ENCODE results near the gene PKHD1. TPM values are rescaled to one million over a fixed set of nuclear protein-coding genes. Genes with fewer than 3 reads are reported as not detected.

The PKHD1 gene
- total and polyA plus RNA-seq, 12 donors, result 0.03 to 0.22 (median 0.09) TPM; not detected in 3

- Histone ChIP-seq H3K27ac (no peak overlapping the region), H3K9me3 (replicated peaks in 1 of 3) (no peaks in the 10 kb centered on the region), H3K4me3 (no peak overlapping the region), H3K4me1 (replicated peaks in 1 of 2) (no peaks in the 10 kb centered on the region), H3K27me3 (no peaks in the 10 kb centered on the region), H3K36me3 (replicated peaks in 1 of 2) (no peaks in the 10 kb centered on the region)
- intact Hi-C loops (cut with DNase I), result no loop called here
- 73 to 82% (median 76%) methylated on average over 1 of the region's 1 CpG for WGBS, 4 donors
- TF ChIP-seq, protein P1, sequence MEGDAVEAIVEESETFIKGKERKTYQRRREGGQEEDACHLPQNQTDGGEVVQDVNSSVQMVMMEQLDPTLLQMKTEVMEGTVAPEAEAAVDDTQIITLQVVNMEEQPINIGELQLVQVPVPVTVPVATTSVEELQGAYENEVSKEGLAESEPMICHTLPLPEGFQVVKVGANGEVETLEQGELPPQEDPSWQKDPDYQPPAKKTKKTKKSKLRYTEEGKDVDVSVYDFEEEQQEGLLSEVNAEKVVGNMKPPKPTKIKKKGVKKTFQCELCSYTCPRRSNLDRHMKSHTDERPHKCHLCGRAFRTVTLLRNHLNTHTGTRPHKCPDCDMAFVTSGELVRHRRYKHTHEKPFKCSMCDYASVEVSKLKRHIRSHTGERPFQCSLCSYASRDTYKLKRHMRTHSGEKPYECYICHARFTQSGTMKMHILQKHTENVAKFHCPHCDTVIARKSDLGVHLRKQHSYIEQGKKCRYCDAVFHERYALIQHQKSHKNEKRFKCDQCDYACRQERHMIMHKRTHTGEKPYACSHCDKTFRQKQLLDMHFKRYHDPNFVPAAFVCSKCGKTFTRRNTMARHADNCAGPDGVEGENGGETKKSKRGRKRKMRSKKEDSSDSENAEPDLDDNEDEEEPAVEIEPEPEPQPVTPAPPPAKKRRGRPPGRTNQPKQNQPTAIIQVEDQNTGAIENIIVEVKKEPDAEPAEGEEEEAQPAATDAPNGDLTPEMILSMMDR (IDR thresholded peaks at IDR 0.05), result no peak
- no peak for TF ChIP-seq POLR2A (IDR thresholded peaks at IDR 0.05)
- no peak for DNase-seq
Observed at GRCh38 chr6:51719297-51719696, 368.1 kb downstream of the PKHD1 start.

GRCh38 chr6:51718533-51718932 is 368.9 kb downstream of the PKHD1 start:
- Histone ChIP-seq H3K27me3 (no peaks in the 10 kb centered on the region), H3K4me3 (no peak overlapping the region), H3K27ac (no peak overlapping the region), H3K4me1 (replicated peaks in 1 of 2) (no peaks in the 10 kb centered on the region), H3K36me3 (replicated peaks in 1 of 2) (no peaks in the 10 kb centered on the region), H3K9me3 (replicated peaks in 1 of 3) (no peaks in the 10 kb centered on the region)
- DNase-seq, result no peak
- TF ChIP-seq POLR2A (IDR thresholded peaks at IDR 0.05), result no peak
- TF ChIP-seq, protein P1 (IDR thresholded peaks at IDR 0.05), result no peak
- WGBS, 4 donors, result 78 to 90% (median 86%) methylated on average over 1 of the region's 1 CpG
- intact Hi-C loops (cut with DNase I), result no loop called here

- TF ChIP-seq, protein P1 (IDR thresholded peaks at IDR 0.05), result no peak
- no peak for TF ChIP-seq POLR2A (IDR thresholded peaks at IDR 0.05)
- intact Hi-C loops (cut with DNase I), result no loop called here
- WGBS, 4 donors, result 79 to 90% (median 82%) methylated on average over 1 of the region's 1 CpG
- H3K27ac ChIP-seq, result no peak overlapping the region
- no peaks in the 10 kb centered on the region for H3K27me3 ChIP-seq
- no peaks in the 10 kb centered on the region for H3K4me1 ChIP-seq (replicated peaks in 1 of 2)
- no peak overlapping the region for H3K4me3 ChIP-seq
- H3K36me3 ChIP-seq (replicated peaks in 1 of 2), result no peaks in the 10 kb centered on the region
- no peak for DNase-seq
- no peaks in the 10 kb centered on the region for H3K9me3 ChIP-seq (replicated peaks in 1 of 3)
Observed at GRCh38 chr6:51717477-51717876, 369.9 kb downstream of the PKHD1 start.

GRCh38 chr6:51711876-51712275 is 375.5 kb downstream of the PKHD1 start:
- no peaks in the 10 kb centered on the region for H3K27me3 ChIP-seq
- no peak for TF ChIP-seq POLR2A (IDR thresholded peaks at IDR 0.05)
- TF ChIP-seq, protein P1 (IDR thresholded peaks at IDR 0.05), result no peak
- no peak overlapping the region for H3K4me3 ChIP-seq
- no peak overlapping the region for H3K27ac ChIP-seq
- no peaks in the 10 kb centered on the region for H3K4me1 ChIP-seq (replicated peaks in 1 of 2)
- no peaks in the 10 kb centered on the region for H3K36me3 ChIP-seq (replicated peaks in 1 of 2)
- intact Hi-C loops (cut with DNase I), result no loop called here
- DNase-seq, result no peak
- H3K9me3 ChIP-seq (replicated peaks in 1 of 3), result no peaks in the 10 kb centered on the region
- WGBS, 4 donors, result 53 to 64% (median 55%) methylated on average over 3 of the region's 3 CpGs

Measured in adrenal gland (tissue), 12 donors.